Upper lobe of left lung (tissue), 4 donors: ENCODE results near the gene RIN3.

Experiments used
- EP300 ChIP-seq, 4 donors: sonication (generic); formaldehyde crosslinking; IDR thresholded peaks; one replicate each; pipeline ENCODE4 v1.5.1; 2017; ENCODE audit warnings: antibody characterized with exemption in 4 of 4, control low read depth in 2 of 4
- POLR2A ChIP-seq, 4 donors: fragments of 450-650 bp; IDR thresholded peaks; one replicate each; pipeline ENCODE4 v1.5.1; 2016 to 2017; ENCODE audit warnings: antibody characterized with exemption in 4 of 4, mild to moderate bottlenecking in 2 of 4
- POLR2AphosphoS5 ChIP-seq, 2 donors: sonication (generic); formaldehyde crosslinking; IDR thresholded peaks; one replicate each; pipeline ENCODE4 v1.5.1; 2017; ENCODE audit warnings: antibody characterized with exemption in 2 of 2
- TF ChIP-seq, protein P1 (sequence below), 6 experiments: fragments of 450-650 bp in 4 of 6; fragments of 200-600 bp in 2 of 6; sonication (generic) in 2 of 6; IDR thresholded peaks; one replicate each; pipeline ENCODE4 v1.5.1; 2016 to 2019; ENCODE audit warnings: antibody characterized with exemption in 6 of 6

DNA sequence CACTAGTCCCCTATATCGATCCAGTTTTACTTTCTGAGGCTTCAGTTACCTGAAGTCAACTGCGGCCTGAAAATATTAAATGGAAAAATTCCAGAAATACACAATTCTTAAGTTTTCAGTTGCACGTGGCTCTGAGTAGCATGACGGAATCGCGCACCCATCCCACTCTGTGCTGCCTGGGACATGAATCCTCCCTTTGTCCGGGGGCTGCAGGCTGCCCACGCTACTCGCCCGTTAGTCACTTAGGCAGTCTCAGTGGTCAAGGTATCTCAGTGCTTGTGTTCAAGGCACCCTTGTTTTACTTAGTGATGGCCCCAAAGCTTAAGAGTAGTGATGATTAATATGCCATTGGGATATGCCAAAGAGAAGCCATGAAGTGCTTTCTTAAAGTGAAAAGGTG, 188.2 kb downstream of the RIN3 start:
- TF ChIP-seq, protein P1, sequence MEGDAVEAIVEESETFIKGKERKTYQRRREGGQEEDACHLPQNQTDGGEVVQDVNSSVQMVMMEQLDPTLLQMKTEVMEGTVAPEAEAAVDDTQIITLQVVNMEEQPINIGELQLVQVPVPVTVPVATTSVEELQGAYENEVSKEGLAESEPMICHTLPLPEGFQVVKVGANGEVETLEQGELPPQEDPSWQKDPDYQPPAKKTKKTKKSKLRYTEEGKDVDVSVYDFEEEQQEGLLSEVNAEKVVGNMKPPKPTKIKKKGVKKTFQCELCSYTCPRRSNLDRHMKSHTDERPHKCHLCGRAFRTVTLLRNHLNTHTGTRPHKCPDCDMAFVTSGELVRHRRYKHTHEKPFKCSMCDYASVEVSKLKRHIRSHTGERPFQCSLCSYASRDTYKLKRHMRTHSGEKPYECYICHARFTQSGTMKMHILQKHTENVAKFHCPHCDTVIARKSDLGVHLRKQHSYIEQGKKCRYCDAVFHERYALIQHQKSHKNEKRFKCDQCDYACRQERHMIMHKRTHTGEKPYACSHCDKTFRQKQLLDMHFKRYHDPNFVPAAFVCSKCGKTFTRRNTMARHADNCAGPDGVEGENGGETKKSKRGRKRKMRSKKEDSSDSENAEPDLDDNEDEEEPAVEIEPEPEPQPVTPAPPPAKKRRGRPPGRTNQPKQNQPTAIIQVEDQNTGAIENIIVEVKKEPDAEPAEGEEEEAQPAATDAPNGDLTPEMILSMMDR (IDR thresholded peaks at IDR 0.05): no peak
- no peak for TF ChIP-seq EP300 (IDR thresholded peaks at IDR 0.05)
- TF ChIP-seq POLR2A (IDR thresholded peaks at IDR 0.05): no peak
- no peak for TF ChIP-seq POLR2AphosphoS5 (IDR thresholded peaks at IDR 0.05)
